GM11168 (cell line): ENCODE measurements around the gene PAOX.

Experiments
- in situ Hi-C: fragments of 300-500 bp; cut with MboI; formaldehyde crosslinking; loops from one replicate; pipeline ENCODE4 v1.12.0; 2022; ENCODE audit warnings: low sequenced_read_pairs; ENCODE audit not compliant: unreplicated experiment

The PAOX gene

DNA sequence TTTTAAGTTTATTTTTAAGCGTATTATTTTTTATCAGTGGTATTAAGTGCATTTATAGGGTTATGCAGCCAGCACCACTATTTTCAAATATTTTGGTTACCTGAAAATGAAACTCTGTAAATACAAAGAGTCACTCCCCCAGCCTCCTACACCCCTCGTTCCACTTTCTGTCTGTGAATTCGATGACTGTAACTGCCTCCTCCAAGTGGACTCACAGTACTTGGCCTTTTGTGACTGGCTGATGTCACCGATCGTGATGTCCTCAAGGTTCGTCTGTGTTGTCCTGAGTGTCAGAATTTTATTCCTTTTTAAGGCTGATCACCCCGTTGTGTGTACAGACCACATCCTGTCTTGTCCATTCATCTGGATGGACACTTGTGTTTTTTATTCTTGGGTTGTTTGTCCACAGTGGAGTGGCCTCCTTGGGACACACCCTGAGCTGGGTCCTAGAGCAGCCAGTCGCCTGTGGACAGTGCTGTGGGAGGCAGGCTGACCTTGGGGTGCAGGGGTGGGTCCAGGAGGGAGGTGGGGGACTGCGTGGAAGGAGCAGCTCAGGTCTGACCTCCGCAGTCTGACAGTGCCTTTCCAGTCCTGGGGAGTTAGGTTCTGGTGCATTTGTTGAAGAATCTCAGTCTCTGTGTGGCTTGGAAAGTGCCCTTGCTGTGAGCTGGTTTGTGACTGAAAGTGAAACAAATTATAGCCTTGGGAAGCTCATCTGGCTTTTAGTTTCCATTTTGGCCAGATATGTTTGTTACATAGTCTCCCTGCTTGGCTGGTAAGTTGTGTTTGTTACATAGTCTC, 21.8 kb downstream of the PAOX start:
- in situ Hi-C loops, result no loop called here

GRCh38 chr10:133401500-133401899, 22.4 kb downstream of the PAOX start:
- in situ Hi-C loops, result no loop called here

DNA sequence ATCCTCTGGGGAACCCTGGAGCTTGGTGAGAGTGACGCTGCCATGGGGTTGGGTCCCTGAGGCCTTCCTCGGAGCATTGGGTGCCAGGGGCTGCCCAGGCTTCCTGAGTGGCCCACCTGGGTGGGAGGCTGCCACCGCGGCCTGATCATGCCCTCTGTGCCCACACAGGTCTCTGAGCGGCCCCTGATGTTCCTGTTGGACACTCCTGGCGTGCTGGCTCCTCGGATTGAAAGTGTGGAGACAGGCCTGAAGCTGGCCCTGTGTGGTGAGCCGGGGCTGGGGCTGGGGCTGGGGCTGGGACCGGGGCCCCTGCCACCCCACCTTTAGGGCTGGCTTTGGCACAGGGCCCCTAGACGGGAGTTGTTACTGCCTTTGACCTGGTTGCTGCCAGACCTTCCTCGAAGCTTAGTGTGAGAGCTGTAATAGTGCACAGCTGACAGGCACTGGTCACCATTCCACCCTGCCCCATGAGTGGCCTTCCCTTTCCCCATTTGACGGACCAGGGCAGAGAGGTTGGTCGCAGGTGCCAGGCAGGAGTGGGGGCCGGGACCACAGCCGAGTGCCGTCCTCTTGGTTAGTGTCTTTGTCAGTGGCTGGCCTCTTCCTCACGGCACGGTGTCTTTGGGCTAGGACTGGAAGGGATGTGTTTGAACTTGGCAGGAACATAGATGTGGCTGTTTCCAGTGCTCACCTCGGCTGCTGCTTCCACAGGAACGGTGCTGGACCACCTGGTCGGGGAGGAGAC, 23.1 kb downstream of the PAOX start:
- in situ Hi-C loops, result no loop called here

- in situ Hi-C loops, result no loop called here
Observed at GRCh38 chr10:133403359-133403758, 24.3 kb downstream of the PAOX start.

DNA sequence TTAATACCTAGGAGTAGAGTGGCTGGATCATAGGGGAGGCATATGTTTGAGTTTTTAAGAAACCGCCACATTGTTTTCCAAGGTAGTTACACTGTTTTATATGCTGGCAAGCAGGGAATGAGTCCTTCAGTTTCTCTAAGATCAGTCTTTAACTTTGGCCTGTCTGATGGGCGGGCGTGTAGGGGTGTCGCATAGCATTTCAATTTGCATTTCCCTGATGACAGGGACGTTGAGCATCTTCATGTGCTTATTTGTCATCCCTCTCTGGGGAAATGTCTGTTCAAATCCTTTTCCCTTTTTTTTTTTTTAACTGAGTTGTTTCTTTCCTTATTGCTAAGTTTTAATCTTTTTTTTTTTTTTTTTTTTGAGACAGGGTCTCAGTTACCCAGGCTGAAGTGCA, 24.7 kb downstream of the PAOX start:
- in situ Hi-C loops, result no loop called here

DNA sequence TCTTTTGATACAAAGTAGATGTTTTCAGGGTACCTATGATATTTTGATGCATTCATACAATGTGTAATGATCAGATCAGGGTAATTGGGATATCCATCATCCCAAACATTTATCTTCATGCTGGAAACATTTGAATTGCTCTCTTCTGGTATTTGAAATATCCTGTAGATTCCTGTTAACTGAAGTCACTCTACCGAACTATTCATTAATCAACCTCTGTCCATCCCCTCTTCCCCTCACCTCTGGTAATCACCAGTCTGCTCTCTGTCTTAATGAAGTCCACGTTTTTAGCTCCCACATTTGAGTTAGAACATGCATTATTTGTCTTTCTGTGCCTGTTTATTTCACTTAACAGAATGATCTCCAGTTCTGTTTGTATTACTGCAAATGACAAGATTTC, 26.2 kb downstream of the PAOX start:
- in situ Hi-C loops, result no loop called here

DNA sequence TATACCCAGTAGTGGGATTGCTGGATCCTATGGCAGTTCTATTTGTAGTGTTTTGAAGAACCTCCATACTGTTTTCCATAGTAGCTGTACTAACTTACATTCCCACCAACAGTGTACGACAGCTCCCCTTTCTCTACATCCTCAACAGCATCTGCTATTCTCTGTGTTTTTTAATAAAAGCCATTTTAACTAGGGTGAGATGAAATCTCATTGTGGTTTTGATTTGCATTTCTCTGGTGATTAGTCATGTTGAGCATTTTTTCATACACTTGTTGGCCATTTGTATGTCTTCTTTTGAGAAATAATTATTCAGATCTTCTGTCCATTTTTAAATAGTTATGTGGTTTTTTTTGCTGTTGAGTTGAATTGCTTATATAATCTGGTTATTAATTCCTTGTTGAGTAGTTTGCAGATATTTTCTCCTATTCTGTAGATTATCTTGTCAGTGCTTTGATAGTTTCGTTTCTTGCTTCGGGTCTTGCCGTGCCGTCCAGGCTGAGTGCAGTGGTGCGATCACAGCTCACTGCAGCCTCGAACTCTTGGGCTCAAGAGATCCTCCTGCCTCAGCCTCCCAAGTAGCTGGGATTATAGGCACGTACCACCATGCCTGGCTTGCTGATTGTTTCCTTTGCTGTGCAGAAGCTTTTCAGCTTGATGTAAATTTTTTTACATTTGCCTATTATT, 26.9 kb downstream of the PAOX start:
- in situ Hi-C loops, result no loop called here

GRCh38 chr10:133411523-133412380, 32.7 kb downstream of the PAOX start:
- in situ Hi-C loops, result loop anchor here (5.0 kb wide), 1 partner anchor 151 kb away; no protein-coding TSS in a partner anchor

- in situ Hi-C loops, result loop anchor here (5.0 kb wide), 1 partner anchor 150 kb away; no protein-coding TSS in a partner anchor
Observed at GRCh38 chr10:133412381-133412711, 33.3 kb downstream of the PAOX start.

- in situ Hi-C loops, result loop anchor here (5.0 kb wide), 1 partner anchor 148 kb away; no protein-coding TSS in a partner anchor
Observed at GRCh38 chr10:133414401-133414800, 35.3 kb downstream of the PAOX start.

DNA sequence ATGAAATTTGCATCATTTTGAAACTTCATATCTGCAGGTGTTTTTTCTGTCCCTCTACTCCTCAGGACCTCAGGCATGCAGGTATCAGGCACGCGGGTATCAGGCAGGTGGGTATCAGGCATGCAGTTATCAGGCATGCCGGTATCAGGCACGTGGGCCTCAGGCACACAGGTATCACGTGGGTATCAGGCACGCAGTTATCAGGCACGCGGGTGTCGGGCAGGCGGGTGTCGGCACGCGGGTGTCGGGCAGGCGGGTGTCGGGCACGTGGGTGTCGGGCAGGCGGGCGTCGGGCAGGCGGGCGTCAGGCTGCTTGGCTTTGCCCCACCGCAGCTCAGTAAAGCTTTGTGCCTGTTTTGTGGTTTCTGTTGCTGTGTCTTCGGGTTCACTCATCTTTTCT, 36.7 kb downstream of the PAOX start:
- in situ Hi-C loops, result no loop called here

DNA sequence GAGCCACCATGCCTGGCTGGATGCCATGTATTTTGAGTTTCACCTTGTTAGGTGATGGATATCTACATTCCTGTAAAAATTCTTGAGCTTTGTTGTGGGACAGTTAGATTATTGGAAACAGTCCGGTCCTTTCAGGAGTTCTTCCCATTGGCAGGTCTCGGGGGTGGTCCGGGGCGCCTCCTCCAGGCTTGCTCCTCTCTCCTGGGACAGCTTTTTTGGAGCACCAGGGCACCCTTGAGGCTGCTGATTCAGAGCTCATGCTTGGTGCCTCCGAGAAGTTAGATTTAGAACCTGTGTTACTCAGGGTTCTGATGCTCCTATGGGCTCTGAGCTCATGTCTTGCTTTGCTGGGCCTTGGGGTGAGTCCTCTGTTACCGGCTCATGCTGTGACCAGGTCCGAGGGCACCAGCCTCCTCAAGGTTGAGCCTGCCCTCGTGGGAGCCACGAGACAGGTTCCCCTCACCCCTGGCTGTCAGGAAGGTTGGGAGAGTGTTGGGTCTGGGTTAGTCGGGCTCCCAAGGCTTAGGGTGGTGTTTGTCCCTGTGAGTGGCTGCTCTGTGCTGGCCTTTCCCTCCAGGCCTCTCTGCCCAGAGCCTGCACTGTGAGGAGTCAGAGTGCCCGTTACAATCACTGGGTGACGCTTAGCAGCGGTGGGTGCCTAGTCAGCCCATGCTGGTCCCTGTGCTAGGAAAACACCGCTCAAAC, 39.4 kb downstream of the PAOX start:
- in situ Hi-C loops, result no loop called here

DNA sequence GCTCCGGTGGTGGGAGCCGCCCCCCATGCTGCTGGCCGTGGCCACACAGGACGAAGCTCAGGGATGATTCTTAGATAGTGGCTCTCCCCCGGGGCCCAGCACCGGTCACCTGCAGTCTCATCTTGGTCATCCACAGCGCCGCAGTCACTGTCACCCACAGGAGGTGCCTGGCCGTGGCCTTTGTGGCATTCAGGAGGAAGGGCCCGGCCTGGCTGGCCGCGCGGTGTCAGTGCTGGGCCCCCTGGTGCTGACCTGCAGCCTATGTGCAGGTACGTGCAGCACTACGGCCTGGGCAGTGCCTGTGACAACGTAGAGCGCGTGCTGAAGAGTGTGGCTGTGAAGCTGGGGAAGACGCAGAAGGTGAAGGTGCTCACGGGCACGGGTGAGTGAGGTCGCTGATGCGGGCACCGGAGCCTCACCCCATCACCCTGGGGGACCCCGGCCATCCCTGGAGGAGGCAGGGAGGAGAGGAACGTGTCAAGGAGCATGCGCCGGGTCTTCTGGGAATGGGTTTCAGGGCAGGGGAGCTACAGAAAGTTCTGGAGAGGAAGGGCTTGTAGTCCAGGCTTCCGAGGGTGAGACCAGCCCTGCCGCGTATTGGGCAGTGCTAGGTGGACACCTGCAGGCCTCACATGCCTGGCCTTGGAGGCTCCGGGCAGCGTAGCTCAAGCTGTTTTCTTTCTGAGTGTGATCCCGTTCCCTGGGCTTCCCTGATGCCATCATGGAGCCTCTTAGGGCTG, 40.3 kb downstream of the PAOX start:
- in situ Hi-C loops, result no loop called here

DNA sequence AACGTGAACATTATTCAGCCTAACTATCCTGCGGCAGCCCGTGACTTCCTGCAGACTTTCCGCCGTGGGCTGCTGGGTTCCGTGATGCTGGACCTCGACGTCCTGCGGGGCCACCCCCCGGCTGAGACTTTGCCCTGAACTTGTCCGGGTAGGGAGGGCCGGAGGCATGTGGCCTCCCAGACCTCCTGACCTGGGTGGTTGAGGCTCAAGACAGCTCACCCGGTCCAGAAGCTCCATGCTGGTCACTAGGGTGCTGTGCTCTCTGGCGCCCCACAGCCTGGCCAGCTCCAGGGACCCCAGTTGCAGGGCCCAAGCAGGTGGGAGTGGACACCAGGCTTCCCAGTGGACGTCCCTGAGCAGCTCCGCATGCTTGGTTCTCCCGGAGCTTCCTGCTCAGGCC, 41.0 kb downstream of the PAOX start:
- in situ Hi-C loops, result no loop called here

DNA sequence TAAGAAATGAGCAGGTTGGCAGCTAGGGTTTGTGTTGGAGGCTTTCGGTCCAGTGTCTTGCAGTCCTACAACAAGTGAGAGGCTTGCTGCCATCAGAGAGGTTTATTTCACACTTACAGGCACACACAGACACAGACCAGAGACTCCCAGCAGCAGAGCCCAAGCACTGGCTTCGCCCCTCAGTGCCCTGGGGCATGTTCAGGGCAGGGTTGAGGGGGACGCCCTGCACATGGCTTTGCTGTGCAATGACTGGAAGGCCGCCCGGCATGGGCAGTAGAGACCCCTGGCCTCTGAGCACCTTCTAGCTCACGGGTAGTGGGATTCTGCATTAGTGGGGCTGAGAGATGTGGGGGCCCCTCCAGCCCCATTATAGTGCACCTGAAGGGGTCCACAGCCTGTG, 41.5 kb downstream of the PAOX start:
- in situ Hi-C loops, result no loop called here

DNA sequence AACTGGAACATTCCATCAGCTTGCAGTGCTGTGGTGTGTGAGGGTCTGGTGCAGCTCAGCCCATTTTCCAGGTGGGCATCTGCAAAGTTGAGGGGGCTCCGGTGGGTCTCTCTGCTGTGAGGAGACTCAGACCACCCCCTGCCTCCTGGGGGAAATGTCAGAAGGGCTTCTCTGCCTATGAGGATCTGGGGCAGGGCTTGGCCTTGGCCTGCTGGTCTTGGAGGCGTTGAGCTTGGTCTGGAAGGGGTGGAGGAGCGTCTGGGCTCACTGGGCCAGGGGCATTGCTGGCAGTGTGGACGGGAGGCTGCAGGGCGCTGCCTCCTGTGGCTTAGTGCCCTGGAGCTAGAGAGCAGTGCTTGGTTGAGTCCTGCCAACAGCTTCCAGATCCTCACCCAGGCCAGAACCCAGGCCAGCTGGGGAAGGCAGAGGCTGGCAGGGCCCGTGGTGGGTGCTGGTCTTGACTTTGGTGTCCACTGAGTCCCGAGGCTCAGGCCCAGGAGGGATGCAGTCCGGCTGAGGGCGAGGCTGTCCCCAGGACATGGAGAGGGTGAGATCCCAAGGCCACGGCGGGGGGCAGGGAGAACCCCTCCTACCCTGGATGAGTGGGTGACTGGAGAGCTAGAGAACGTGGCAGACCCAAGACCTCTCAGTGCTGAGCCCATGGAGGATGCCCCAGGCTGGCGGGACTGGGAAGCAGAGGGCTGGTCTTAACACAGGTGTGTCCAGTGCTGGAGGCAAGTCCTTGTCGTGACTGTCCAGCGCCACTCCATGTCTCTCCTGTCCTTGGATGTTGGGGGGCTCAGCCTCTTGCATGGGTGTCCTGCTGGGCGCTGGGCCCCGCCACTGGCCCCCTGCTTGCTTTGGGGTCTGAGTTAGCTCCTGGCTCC, 42.5 kb downstream of the PAOX start:
- in situ Hi-C loops, result no loop called here

DNA sequence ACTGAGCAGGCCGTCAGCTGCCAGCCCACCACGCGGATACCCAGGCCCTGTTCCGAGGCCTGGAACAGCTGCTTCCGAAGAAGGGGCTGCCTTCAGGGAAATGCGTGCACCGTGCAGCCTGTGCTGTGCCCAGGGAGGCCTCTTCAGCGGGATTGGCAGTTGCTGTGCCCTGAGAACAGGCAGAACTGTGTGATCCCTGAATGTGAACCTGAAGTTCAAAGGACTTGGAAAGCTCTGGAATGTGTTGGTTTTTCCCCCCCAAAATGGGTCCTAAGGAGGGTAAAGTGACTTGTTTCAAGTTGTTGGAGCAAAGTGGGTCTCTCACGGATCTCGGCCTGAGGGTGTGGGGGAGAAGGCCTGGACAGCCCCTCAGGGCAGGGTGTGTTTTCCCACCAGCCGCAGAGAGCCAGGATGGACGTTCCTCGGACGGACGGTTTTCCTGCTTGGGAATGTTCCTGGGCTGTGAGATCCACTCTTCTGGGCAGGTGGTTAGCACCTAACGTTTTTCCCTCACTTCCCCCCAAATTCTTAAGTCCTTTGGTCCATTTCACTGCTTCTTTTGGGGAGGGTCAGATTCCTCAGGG, 43.3 kb downstream of the PAOX start:
- in situ Hi-C loops, result no loop called here
